ENCODE results near the gene C2CD3.
A peak's percentile ranks its signal among the peaks of the same experiment; 100 is the strongest.

Gene C2CD3

GRCh38 chr11:74185285-74185684 is 14.5 kb upstream of the C2CD3 start:
- peak overlapping the region; percentile 13; the same call in 1 of the 2 replicates for H3K9ac ChIP-seq
- no peaks in the 10 kb centered on the region for H3K79me2 ChIP-seq (ENCODE audit: insufficient read depth, low read depth)
- H3K4me1 ChIP-seq (ENCODE audit: low read depth, poor library complexity, severe bottlenecking): peaks cover 63% of the 10 kb centered on the region
- H4K20me1 ChIP-seq (ENCODE audit: insufficient read depth): peaks cover 4% of the 10 kb centered on the region; the same call in 1 of the 2 replicates
- peak overlapping the region; percentile 73 for H3K4me2 ChIP-seq
- peak overlapping the region; percentile 57 for H3K27ac ChIP-seq
- no peak overlapping the region for H3K4me3 ChIP-seq (IDR thresholded peaks at IDR 0.05; ENCODE audit: insufficient read depth, low read depth, low read length)
- no peaks in the 10 kb centered on the region for H3K27me3 ChIP-seq (ENCODE audit: insufficient read depth, low read depth)
- no peaks in the 10 kb centered on the region for H3K36me3 ChIP-seq (ENCODE audit: insufficient read depth)
- no peak overlapping the region for H2AFZ ChIP-seq (ENCODE audit: low read depth)
- TF ChIP-seq CTCF (conservative IDR thresholded peaks at IDR 0.05; ENCODE audit: low read depth, low read length): no peak

- TF ChIP-seq CTCF (conservative IDR thresholded peaks at IDR 0.05; ENCODE audit: low read depth, low read length): no peak
Observed at GRCh38 chr11:74182635-74183034, 11.8 kb upstream of the C2CD3 start.

GRCh38 chr11:74179234-74180052 is 8.6 kb upstream of the C2CD3 start:
- no peaks in the 10 kb centered on the region for H4K20me1 ChIP-seq (ENCODE audit: insufficient read depth)
- no peaks in the 10 kb centered on the region for H3K27me3 ChIP-seq (ENCODE audit: insufficient read depth, low read depth)
- no peak overlapping the region for H3K4me3 ChIP-seq (IDR thresholded peaks at IDR 0.05; ENCODE audit: insufficient read depth, low read depth, low read length)
- no peak overlapping the region for H3K27ac ChIP-seq
- no peak for TF ChIP-seq CTCF (conservative IDR thresholded peaks at IDR 0.05; ENCODE audit: low read depth, low read length)
- no peaks in the 10 kb centered on the region for H3K36me3 ChIP-seq (ENCODE audit: insufficient read depth)
- H2AFZ ChIP-seq (ENCODE audit: low read depth): no peak overlapping the region
- H3K9ac ChIP-seq: no peak overlapping the region
- no peak overlapping the region for H3K4me2 ChIP-seq
- H3K4me1 ChIP-seq (ENCODE audit: low read depth, poor library complexity, severe bottlenecking): peaks cover 5% of the 10 kb centered on the region
- no peaks in the 10 kb centered on the region for H3K79me2 ChIP-seq (ENCODE audit: insufficient read depth, low read depth)

More at GRCh38 chr11:74182635-74183034, 11.8 kb upstream of the C2CD3 start:
- peaks cover 3% of the 10 kb centered on the region; the same call in 1 of the 2 replicates for H4K20me1 ChIP-seq (ENCODE audit: insufficient read depth)
- H3K9ac ChIP-seq: no peak overlapping the region
- H3K27me3 ChIP-seq (ENCODE audit: insufficient read depth, low read depth): no peaks in the 10 kb centered on the region
- H3K4me3 ChIP-seq (IDR thresholded peaks at IDR 0.05; ENCODE audit: insufficient read depth, low read depth, low read length): no peak overlapping the region
- H3K36me3 ChIP-seq (ENCODE audit: insufficient read depth): no peaks in the 10 kb centered on the region
- no peak overlapping the region for H3K4me2 ChIP-seq
- H2AFZ ChIP-seq (ENCODE audit: low read depth): no peak overlapping the region
- H3K4me1 ChIP-seq (ENCODE audit: low read depth, poor library complexity, severe bottlenecking): peaks cover 37% of the 10 kb centered on the region
- no peak overlapping the region for H3K27ac ChIP-seq
- no peaks in the 10 kb centered on the region for H3K79me2 ChIP-seq (ENCODE audit: insufficient read depth, low read depth)

- Histone ChIP-seq H3K9ac (no peak overlapping the region), H2AFZ (ENCODE audit: low read depth) (no peak overlapping the region), H3K4me3 (IDR thresholded peaks at IDR 0.05; ENCODE audit: insufficient read depth, low read depth, low read length) (no peak overlapping the region), H3K79me2 (ENCODE audit: insufficient read depth, low read depth) (no peaks in the 10 kb centered on the region), H3K36me3 (ENCODE audit: insufficient read depth) (no peaks in the 10 kb centered on the region), H3K4me2 (no peak overlapping the region), H3K4me1 (ENCODE audit: low read depth, poor library complexity, severe bottlenecking) (peaks cover 7% of the 10 kb centered on the region), H4K20me1 (ENCODE audit: insufficient read depth) (peaks cover 4% of the 10 kb centered on the region; the same call in 1 of the 2 replicates), H3K27me3 (ENCODE audit: insufficient read depth, low read depth) (no peaks in the 10 kb centered on the region), H3K27ac (no peak overlapping the region)
- no peak for TF ChIP-seq CTCF (conservative IDR thresholded peaks at IDR 0.05; ENCODE audit: low read depth, low read length)
Observed at GRCh38 chr11:74175920-74176319, 5.1 kb upstream of the C2CD3 start.

Measured in KMS-11 (cell line).